OCI-LY7 (cell line): Measurements from ENCODE around the gene TMEM44. TPM values are rescaled to one million over a fixed set of nuclear protein-coding genes. Genes with fewer than 3 reads are reported as not detected.

ENCODE experiments used
- BruUV-seq: library from RNA; stranded (reverse); fragments of 400-500 nt; replicated peaks from 2 replicates; lab custom pipeline; 2021; lab: Mats Ljungman, UMichigan
- CTCF ChIA-PET: fragments of 300-600 bp; sonication (Branson Sonifier 250); formaldehyde crosslinking; loops from one replicate; lab custom pipeline; 2022; ENCODE audit warnings: antibody characterized with exemption; ENCODE audit not compliant: unreplicated experiment; lab: Charles Lee
- POLR2A ChIA-PET: fragments of 300-600 bp; sonication (Branson Sonifier 250); formaldehyde crosslinking; loops from one replicate; lab custom pipeline; 2022; ENCODE audit warnings: antibody characterized with exemption; lab: Charles Lee
- DNase-seq: peaks from one replicate; pipeline ENCODE4 v3.0.0-alpha.2; 2015; ENCODE audit warnings: low spot score
- H2AFZ ChIP-seq: fragments of 200-600 bp; sonication (generic), shearing (Covaris generic); 2 replicates; pipeline ENCODE4 v1.6.1; 2014; ENCODE audit warnings: mild to moderate bottlenecking, antibody characterized with exemption, low read length, moderate library complexity
- H3K27ac ChIP-seq: fragments of 200-600 bp; sonication (generic); 2 replicates; pipeline ENCODE4 v1.5.1; 2014; ENCODE audit warnings: mixed run types, low read depth, mild to moderate bottlenecking, moderate library complexity, low read length, inconsistent platforms; ENCODE audit not compliant: poor library complexity, severe bottlenecking
- H3K36me3 ChIP-seq: fragments of 200-600 bp; sonication (generic); 2 replicates; pipeline ENCODE4 v1.6.1; 2014; ENCODE audit warnings: mild to moderate bottlenecking, antibody characterized with exemption, low read length, moderate library complexity, mixed read lengths; ENCODE audit not compliant: insufficient read depth
- H3K4me1 ChIP-seq: fragments of 200-600 bp; sonication (generic); 2 replicates; pipeline ENCODE4 v1.5.1; 2014; ENCODE audit warnings: mild to moderate bottlenecking, low read length; ENCODE audit not compliant: insufficient read depth, poor library complexity, severe bottlenecking
- H3K4me2 ChIP-seq: fragments of 200-600 bp; sonication (generic); 2 replicates; pipeline ENCODE4 v1.6.1; 2014; ENCODE audit warnings: mild to moderate bottlenecking, low read length
- H3K4me3 ChIP-seq: fragments of 200-600 bp; sonication (generic); 2 replicates; pipeline ENCODE4 v1.5.1; 2014; ENCODE audit warnings: mild to moderate bottlenecking, low read depth, low read length; ENCODE audit not compliant: poor library complexity, severe bottlenecking
- H3K79me2 ChIP-seq: fragments of 200-600 bp; sonication (generic); 2 replicates; pipeline ENCODE4 v1.6.1; 2016; ENCODE audit warnings: low read depth, mild to moderate bottlenecking, low read length, moderate library complexity, mixed read lengths; ENCODE audit not compliant: insufficient read depth
- H3K9me2 ChIP-seq: fragments of 200-600 bp; sonication (generic); 2 replicates; pipeline ENCODE4 v1.6.1; 2016; ENCODE audit warnings: mild to moderate bottlenecking, low read length, mixed read lengths; ENCODE audit not compliant: insufficient read depth
- H3K9me3 ChIP-seq: fragments of 200-600 bp; sonication (generic); 2 replicates; pipeline ENCODE4 v1.6.1; 2014; ENCODE audit warnings: mild to moderate bottlenecking, mixed run types, low read length, mixed read lengths
- H4K20me1 ChIP-seq: fragments of 200-600 bp; sonication (generic); 2 replicates; pipeline ENCODE4 v1.6.1; 2014; ENCODE audit warnings: mild to moderate bottlenecking, antibody characterized with exemption, low read length, moderate library complexity, mixed read lengths; ENCODE audit not compliant: insufficient read depth
- CTCF ChIP-seq: fragments of 200-600 bp; sonication (generic); conservative IDR thresholded peaks from 2 replicates; pipeline ENCODE4 v1.5.1; 2014; ENCODE audit warnings: mild to moderate bottlenecking, antibody characterized with exemption, low read length, moderate library complexity, mixed read lengths
- EZH2phosphoT487 ChIP-seq: fragments of 200-600 bp; sonication (generic); IDR thresholded peaks from 2 replicates; pipeline ENCODE4 v1.6.1; 2018; ENCODE audit warnings: low read depth, borderline replicate concordance, mild to moderate bottlenecking, mixed run types, antibody characterized with exemption, low read length, moderate library complexity, mixed read lengths
- intact Hi-C: fragments of 100-400 bp; cut with micrococcal nuclease; formaldehyde crosslinking; loops from one replicate; pipeline ENCODE4 v1.10.0; 2022; ENCODE audit not compliant: unreplicated experiment
- total RNA-seq, 2 experiments: library from RNA; depleted of rRNA in 1 of 2; stranded (reverse); fragments of >200 nt in 1 of 2; shearing (Covaris generic) in 1 of 2; gene quantifications; 2 replicates each; pipeline ENCODE4 v1.2.3, GENCODE V29; 2014 to 2022

The TMEM44 gene
- total RNA-seq, 2 experiments from 2014 or later: 8.8 to 22.9 TPM

- Histone ChIP-seq H3K9me3 (no peaks in the 10 kb centered on the region), H3K4me1 (no peaks in the 10 kb centered on the region), H3K27ac (no peak overlapping the region), H2AFZ (no peak overlapping the region), H4K20me1 (no peaks in the 10 kb centered on the region), H3K9me2 (no peaks in the 10 kb centered on the region), H3K36me3 (no peaks in the 10 kb centered on the region), H3K79me2 (no peaks in the 10 kb centered on the region), H3K4me3 (no peak overlapping the region), H3K4me2 (no peak overlapping the region)
- intact Hi-C loops: no loop called here
- ChIA-PET POLR2A (no interaction called here), CTCF (interaction anchor here (0.6 kb wide), 1 partner anchor 576 kb away, joined by 3 read pairs; no protein-coding TSS in a partner anchor)
- TF ChIP-seq EZH2phosphoT487 (no peak), CTCF (no peak)
- DNase-seq: no peak
- no TSS peak for BruUV-seq
Observed at GRCh38 chr3:194609601-194610000, 23.6 kb downstream of the TMEM44 start.

DNA sequence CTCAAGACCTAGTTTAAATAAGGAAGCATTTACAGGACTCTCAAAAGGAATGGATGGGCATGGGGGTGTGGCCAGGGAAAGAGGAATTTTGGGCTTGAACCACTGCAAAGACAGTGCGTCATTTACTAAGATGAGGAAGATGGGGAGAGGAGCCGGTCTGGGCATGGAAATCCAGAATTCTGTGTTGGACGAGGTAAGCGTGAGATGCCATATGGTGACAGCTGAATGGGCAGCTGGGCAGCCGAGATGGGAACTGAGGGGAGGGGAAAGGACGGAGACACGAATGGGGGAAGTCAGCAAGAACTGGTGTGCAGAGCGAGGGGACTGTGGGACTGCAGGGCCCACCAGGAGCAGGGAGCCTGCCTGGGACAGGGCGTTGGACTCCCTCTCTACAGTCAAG is 24.2 kb downstream of the TMEM44 start:
- ChIA-PET CTCF (interaction anchor here (0.6 kb wide), 1 partner anchor 576 kb away, joined by 3 read pairs; no protein-coding TSS in a partner anchor), POLR2A (interaction anchor here (0.6 kb wide), 1 partner anchor 12 kb away, joined by 3 read pairs; no protein-coding TSS in a partner anchor)
- H3K4me2 ChIP-seq: no peak overlapping the region
- H3K9me2 ChIP-seq: no peaks in the 10 kb centered on the region
- H3K79me2 ChIP-seq: no peaks in the 10 kb centered on the region
- H3K36me3 ChIP-seq: no peaks in the 10 kb centered on the region
- DNase-seq: no peak
- no TSS peak for BruUV-seq
- no peak overlapping the region for H2AFZ ChIP-seq
- no peaks in the 10 kb centered on the region for H4K20me1 ChIP-seq
- intact Hi-C loops: no loop called here
- H3K9me3 ChIP-seq: no peaks in the 10 kb centered on the region
- no peaks in the 10 kb centered on the region for H3K4me1 ChIP-seq
- H3K4me3 ChIP-seq: no peak overlapping the region
- no peak overlapping the region for H3K27ac ChIP-seq
- TF ChIP-seq CTCF (no peak), EZH2phosphoT487 (no peak)

GRCh38 chr3:194607592-194608389 is 25.4 kb downstream of the TMEM44 start:
- H2AFZ ChIP-seq: no peak overlapping the region
- POLR2A ChIA-PET: interaction anchor here (0.6 kb wide), 1 partner anchor 131 kb away, joined by 4 read pairs; no protein-coding TSS in a partner anchor
- H3K4me2 ChIP-seq: no peak overlapping the region
- H3K9me2 ChIP-seq: no peaks in the 10 kb centered on the region
- no peaks in the 10 kb centered on the region for H3K36me3 ChIP-seq
- BruUV-seq: no TSS peak
- no peaks in the 10 kb centered on the region for H3K9me3 ChIP-seq
- H3K79me2 ChIP-seq: no peaks in the 10 kb centered on the region
- H4K20me1 ChIP-seq: no peaks in the 10 kb centered on the region
- CTCF ChIA-PET: no interaction called here
- no peaks in the 10 kb centered on the region for H3K4me1 ChIP-seq
- no peak overlapping the region for H3K27ac ChIP-seq
- TF ChIP-seq CTCF (no peak), EZH2phosphoT487 (no peak)
- DNase-seq: no peak
- intact Hi-C loops: no loop called here
- H3K4me3 ChIP-seq: no peak overlapping the region
